Spleen (tissue), 7 donors: Measurements from ENCODE around the gene ZDHHC3.

Experiments used
- POLR2A ChIP-seq, 3 donors: fragments of 450-650 bp; IDR thresholded peaks; one replicate each; pipeline ENCODE4 v1.5.1; 2017; ENCODE audit warnings: antibody characterized with exemption in 3 of 3, mild to moderate bottlenecking in 1 of 3
- TF ChIP-seq, protein P1 (sequence below), 11 experiments: fragments of 200-600 bp in 7 of 11; fragments of 450-650 bp in 4 of 11; sonication (generic) in 4 of 11; IDR thresholded peaks in 8 of 11; conservative IDR thresholded peaks in 3 of 11; 1 replicate in 7 of 11; 2 replicates in 4 of 11; pipeline versions ENCODE4 v1.4.0 to v1.8.0; 2016 to 2021; ENCODE audit warnings: antibody characterized with exemption in 11 of 11, inconsistent platforms in 4 of 11, mild to moderate bottlenecking in 1 of 11
- donor health status: DM: no; HTN: no; CAD: no; lungs with moderate emphysema.
- donor health status: DM: no; HTN: no; CAD: no.
- donor health status: DM: no; HTN: no; CAD: no.

DNA sequence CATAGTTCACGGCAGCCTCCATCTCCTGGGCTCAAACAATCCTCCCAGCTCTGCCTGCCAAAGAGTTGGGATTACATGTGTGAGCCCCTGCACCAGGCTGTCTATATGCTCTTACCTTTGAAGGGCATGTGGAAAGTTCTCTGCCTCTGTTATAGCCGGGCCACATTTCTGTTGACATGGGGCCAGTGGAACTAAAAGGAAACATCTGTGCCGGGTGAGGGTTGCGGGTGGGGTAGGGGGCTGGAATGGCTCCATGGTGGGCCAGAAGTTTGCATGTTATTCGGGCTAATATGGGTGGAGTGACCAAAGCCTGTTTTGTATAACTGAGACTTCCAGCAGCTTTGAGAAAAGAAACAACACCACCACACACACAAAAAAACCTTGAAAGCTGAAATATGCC, 41.8 kb upstream of the ZDHHC3 start:
- no peak for TF ChIP-seq POLR2A (IDR thresholded peaks at IDR 0.05)
- TF ChIP-seq, protein P1, sequence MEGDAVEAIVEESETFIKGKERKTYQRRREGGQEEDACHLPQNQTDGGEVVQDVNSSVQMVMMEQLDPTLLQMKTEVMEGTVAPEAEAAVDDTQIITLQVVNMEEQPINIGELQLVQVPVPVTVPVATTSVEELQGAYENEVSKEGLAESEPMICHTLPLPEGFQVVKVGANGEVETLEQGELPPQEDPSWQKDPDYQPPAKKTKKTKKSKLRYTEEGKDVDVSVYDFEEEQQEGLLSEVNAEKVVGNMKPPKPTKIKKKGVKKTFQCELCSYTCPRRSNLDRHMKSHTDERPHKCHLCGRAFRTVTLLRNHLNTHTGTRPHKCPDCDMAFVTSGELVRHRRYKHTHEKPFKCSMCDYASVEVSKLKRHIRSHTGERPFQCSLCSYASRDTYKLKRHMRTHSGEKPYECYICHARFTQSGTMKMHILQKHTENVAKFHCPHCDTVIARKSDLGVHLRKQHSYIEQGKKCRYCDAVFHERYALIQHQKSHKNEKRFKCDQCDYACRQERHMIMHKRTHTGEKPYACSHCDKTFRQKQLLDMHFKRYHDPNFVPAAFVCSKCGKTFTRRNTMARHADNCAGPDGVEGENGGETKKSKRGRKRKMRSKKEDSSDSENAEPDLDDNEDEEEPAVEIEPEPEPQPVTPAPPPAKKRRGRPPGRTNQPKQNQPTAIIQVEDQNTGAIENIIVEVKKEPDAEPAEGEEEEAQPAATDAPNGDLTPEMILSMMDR (IDR thresholded peaks at IDR 0.05 in 8 of 11, conservative IDR thresholded peaks at IDR 0.05 in 3 of 11), result no peak
